Islet precursor cell (in vitro differentiated cells): Measurements from ENCODE around the gene FGF1.
A peak's percentile ranks its signal among the peaks of the same experiment; 100 is the strongest.

Experiments
- DNase-seq: peaks from one replicate; pipeline ENCODE4 v3.0.0-alpha.2; 2018

Gene FGF1

GRCh38 chr5:142685418-142686209 lies at the start of gene FGF1:
Gene FGF1 (minus strand): TSS chr5:142686090. CDS start chr5:142614127, 71,963 bp downstream.
- DNase-seq, result peak; percentile 61

GRCh38 chr5:142727735-142728047 lies 41.8 kb upstream of the FGF1 start:
- DNase-seq, result no peak

- no peak for DNase-seq
These were observed 40.4 kb upstream of the FGF1 start for GRCh38 chr5:142726188-142726731.

GRCh38 chr5:142725231-142726187 lies 39.6 kb upstream of the FGF1 start:
- no peak for DNase-seq

GRCh38 chr5:142724821-142725220 lies 38.9 kb upstream of the FGF1 start:
- DNase-seq, result no peak

- DNase-seq, result no peak
These were observed 37.0 kb upstream of the FGF1 start for GRCh38 chr5:142722896-142723295.

GRCh38 chr5:142722146-142722545 lies 36.3 kb upstream of the FGF1 start:
- DNase-seq, result no peak

GRCh38 chr5:142720641-142721271 lies 34.9 kb upstream of the FGF1 start:
- DNase-seq, result no peak

- no peak for DNase-seq
These were observed 34.0 kb upstream of the FGF1 start for GRCh38 chr5:142719836-142720370.

GRCh38 chr5:142717582-142718215 lies 31.8 kb upstream of the FGF1 start:
- no peak for DNase-seq

GRCh38 chr5:142716963-142717362 lies 31.1 kb upstream of the FGF1 start:
- DNase-seq, result peak; percentile 89

GRCh38 chr5:142715291-142715690 lies 29.4 kb upstream of the FGF1 start:
- no peak for DNase-seq

GRCh38 chr5:142713121-142713706 lies 27.3 kb upstream of the FGF1 start:
- DNase-seq, result peak; percentile 97

- no peak for DNase-seq
These were observed 17.3 kb upstream of the FGF1 start for GRCh38 chr5:142703153-142703552.

GRCh38 chr5:142701673-142702311 lies 15.9 kb upstream of the FGF1 start:
- DNase-seq, result no peak

- DNase-seq, result no peak
These were observed 14.7 kb upstream of the FGF1 start for GRCh38 chr5:142700566-142700965.

GRCh38 chr5:142699184-142699720 lies 13.4 kb upstream of the FGF1 start:
- DNase-seq, result peak; percentile 94

GRCh38 chr5:142698447-142699183 lies 12.7 kb upstream of the FGF1 start:
- no peak for DNase-seq

- DNase-seq, result no peak
These were observed 11.7 kb upstream of the FGF1 start for GRCh38 chr5:142697356-142698255.
